Measurements from ENCODE around the gene RTKN. TPM values are rescaled to one million over a fixed set of nuclear protein-coding genes. Genes with fewer than 3 reads are reported as not detected.

RTKN gene
- total RNA-seq, 1 donor from 2014 or later: 32.3 TPM

GRCh38 chr2:74384051-74384450 is 57.7 kb downstream of the RTKN start:
- DNase-seq (no peak), ATAC-seq (no peak)
- peak overlapping the region; percentile 28 for H3K27ac ChIP-seq
- H3K4me1 ChIP-seq: peaks cover 58% of the 10 kb centered on the region
- H3K36me3 ChIP-seq: no peaks in the 10 kb centered on the region
- H3K4me3 ChIP-seq: no peak overlapping the region
- intact Hi-C loops (cut with DNase I): no loop called here
- no peaks in the 10 kb centered on the region for H3K9me3 ChIP-seq
- H3K27me3 ChIP-seq: no peaks in the 10 kb centered on the region
- TF ChIP-seq CTCF (IDR thresholded peaks at IDR 0.05): no peak

- no peak for TF ChIP-seq CTCF (IDR thresholded peaks at IDR 0.05)
- intact Hi-C loops (cut with DNase I): no loop called here
- no peak for DNase-seq
- Histone ChIP-seq H3K27ac (peak overlapping the region; percentile 28), H3K4me1 (peaks cover 58% of the 10 kb centered on the region), H3K36me3 (no peaks in the 10 kb centered on the region), H3K9me3 (no peaks in the 10 kb centered on the region), H3K27me3 (no peaks in the 10 kb centered on the region), H3K4me3 (no peak overlapping the region)
- ATAC-seq: peak; percentile 73
Observed at GRCh38 chr2:74383254-74383653, 58.5 kb downstream of the RTKN start.

GRCh38 chr2:74381751-74382150 is 60.0 kb downstream of the RTKN start:
- H3K27ac ChIP-seq: peak overlapping the region; percentile 28
- intact Hi-C loops (cut with DNase I): no loop called here
- H3K4me1 ChIP-seq: peaks cover 58% of the 10 kb centered on the region

GRCh38 chr2:74379851-74380789 is 61.6 kb downstream of the RTKN start, which contains the start of gene DCTN1:
Gene DCTN1 (minus strand): TSS chr2:74380311. CDS start chr2:74380037, 274 bp downstream.
- H3K4me3 ChIP-seq: peak within 1 kb of the TSS; percentile 41
- no peaks in the 10 kb centered on the region for H3K27me3 ChIP-seq
- H3K4me1 ChIP-seq: peaks cover 54% of the 10 kb centered on the region
- H3K36me3 ChIP-seq: peaks cover 21% of the 10 kb centered on the region
- H3K27ac ChIP-seq: no peak within 1 kb of the TSS
- intact Hi-C loops (cut with DNase I): no loop called here
- H3K9me3 ChIP-seq: no peaks in the 10 kb centered on the region
- TF ChIP-seq CTCF (IDR thresholded peaks at IDR 0.05): no peak
- no peak for DNase-seq
- peak; percentile 72 for ATAC-seq

More at GRCh38 chr2:74381751-74382150, 60.0 kb downstream of the RTKN start:
- no peak for TF ChIP-seq CTCF (IDR thresholded peaks at IDR 0.05)
- no peak for ATAC-seq
- no peak for DNase-seq
- H3K27me3 ChIP-seq: no peaks in the 10 kb centered on the region
- no peak overlapping the region for H3K4me3 ChIP-seq
- H3K36me3 ChIP-seq: peaks cover 13% of the 10 kb centered on the region
- no peaks in the 10 kb centered on the region for H3K9me3 ChIP-seq

GRCh38 chr2:74378007-74378406 is 63.7 kb downstream of the RTKN start:
- no peak for TF ChIP-seq CTCF (IDR thresholded peaks at IDR 0.05)
- no peak overlapping the region for H3K4me3 ChIP-seq
- no peak overlapping the region for H3K27ac ChIP-seq
- no peaks in the 10 kb centered on the region for H3K9me3 ChIP-seq
- peaks cover 21% of the 10 kb centered on the region for H3K36me3 ChIP-seq
- no peaks in the 10 kb centered on the region for H3K27me3 ChIP-seq
- DNase-seq (no peak), ATAC-seq (no peak)
- intact Hi-C loops (cut with DNase I): no loop called here
- peaks cover 33% of the 10 kb centered on the region for H3K4me1 ChIP-seq
